ENCODE measurements around the gene DOCK1.

Gene DOCK1

DNA sequence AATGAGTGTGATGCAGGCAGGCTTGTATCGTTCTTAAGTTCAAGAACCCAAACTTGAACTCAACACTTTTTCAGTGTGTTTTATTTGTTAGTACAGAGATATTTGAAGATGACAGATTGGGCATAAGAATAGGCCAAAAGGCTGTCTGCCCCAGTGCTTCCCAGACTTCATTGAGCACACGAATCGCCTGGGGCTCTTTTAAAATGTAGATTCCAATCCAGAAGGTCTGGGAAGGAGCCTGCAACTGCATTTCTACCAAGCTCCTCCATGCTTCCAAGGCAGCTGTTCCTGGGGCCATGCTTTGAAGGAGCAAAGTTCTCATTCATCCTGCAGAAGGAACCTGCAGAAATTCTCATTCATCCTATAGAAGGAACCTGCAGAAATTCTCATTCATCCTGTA lies 405.7 kb downstream of the DOCK1 start:
- H3K9ac ChIP-seq (ENCODE audit: low read depth, low read length): no peak overlapping the region
- no peaks in the 10 kb centered on the region for H3K79me2 ChIP-seq (ENCODE audit: insufficient read depth, low read length)
- H3K27ac ChIP-seq (ENCODE audit: low read length): no peak overlapping the region
- no peak for ATAC-seq (ENCODE audit: insufficient read depth, low read depth)
- no peak overlapping the region for H3K4me2 ChIP-seq (ENCODE audit: insufficient read depth, low read length)
- H3K27me3 ChIP-seq (ENCODE audit: insufficient read depth, low read length, poor library complexity): peaks cover 18% of the 10 kb centered on the region
- H3K4me1 ChIP-seq (ENCODE audit: insufficient read depth, low read length): no peaks in the 10 kb centered on the region
- no peaks in the 10 kb centered on the region for H3K9me3 ChIP-seq (ENCODE audit: insufficient read depth, low read length, severe bottlenecking)
- H4K20me1 ChIP-seq (ENCODE audit: insufficient read depth, low read length): no peaks in the 10 kb centered on the region
- no peak overlapping the region for H2AFZ ChIP-seq (ENCODE audit: low read depth, low read length)
- H3K4me3 ChIP-seq (ENCODE audit: low read depth in 1 of 2, low read length in 2 of 2): no peak overlapping the region
- H3K36me3 ChIP-seq (ENCODE audit: insufficient read depth, low read length): no peaks in the 10 kb centered on the region
- TF ChIP-seq, protein P1, sequence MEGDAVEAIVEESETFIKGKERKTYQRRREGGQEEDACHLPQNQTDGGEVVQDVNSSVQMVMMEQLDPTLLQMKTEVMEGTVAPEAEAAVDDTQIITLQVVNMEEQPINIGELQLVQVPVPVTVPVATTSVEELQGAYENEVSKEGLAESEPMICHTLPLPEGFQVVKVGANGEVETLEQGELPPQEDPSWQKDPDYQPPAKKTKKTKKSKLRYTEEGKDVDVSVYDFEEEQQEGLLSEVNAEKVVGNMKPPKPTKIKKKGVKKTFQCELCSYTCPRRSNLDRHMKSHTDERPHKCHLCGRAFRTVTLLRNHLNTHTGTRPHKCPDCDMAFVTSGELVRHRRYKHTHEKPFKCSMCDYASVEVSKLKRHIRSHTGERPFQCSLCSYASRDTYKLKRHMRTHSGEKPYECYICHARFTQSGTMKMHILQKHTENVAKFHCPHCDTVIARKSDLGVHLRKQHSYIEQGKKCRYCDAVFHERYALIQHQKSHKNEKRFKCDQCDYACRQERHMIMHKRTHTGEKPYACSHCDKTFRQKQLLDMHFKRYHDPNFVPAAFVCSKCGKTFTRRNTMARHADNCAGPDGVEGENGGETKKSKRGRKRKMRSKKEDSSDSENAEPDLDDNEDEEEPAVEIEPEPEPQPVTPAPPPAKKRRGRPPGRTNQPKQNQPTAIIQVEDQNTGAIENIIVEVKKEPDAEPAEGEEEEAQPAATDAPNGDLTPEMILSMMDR (IDR thresholded peaks at IDR 0.05; ENCODE audit: borderline replicate concordance, extremely low read depth, low read length, poor library complexity, severe bottlenecking): no peak
- no peak for TF ChIP-seq EZH2 (IDR thresholded peaks at IDR 0.05; ENCODE audit: borderline replicate concordance, low read depth, low read length, severe bottlenecking)
- no peak for DNase-seq

DNA sequence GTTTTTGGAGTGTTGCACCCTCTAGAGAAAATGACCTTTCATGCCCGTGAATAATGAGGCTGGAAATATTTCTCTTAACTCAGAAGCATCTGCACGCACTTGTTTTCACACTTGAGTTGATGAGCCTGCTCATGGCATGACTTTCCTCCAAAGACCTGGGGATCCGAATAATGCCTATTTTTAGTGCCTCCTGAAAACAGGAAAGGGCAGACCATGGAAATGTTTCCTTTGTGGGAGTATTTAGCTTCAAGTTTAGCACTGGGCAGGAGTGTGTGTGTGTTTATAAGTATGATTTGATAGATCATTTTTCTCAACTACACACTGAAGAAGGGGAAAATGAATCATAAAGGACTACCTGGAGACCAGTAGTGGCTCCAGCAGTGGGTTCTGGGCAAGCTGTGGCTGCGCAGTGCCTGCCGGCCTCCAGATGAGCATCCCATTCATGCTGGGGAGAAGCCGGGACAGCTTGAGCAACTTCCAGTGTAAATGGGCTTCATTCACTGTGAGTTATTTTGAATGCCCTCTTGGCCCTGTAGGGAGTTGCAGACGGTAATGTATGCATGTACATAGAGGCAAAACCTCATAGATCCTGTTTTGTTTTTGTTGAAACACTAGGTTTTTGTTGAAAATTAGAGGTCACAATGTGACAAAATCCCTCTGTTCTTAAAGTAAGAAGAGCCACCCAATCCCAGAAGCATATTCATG lies 408.9 kb downstream of the DOCK1 start:
- Histone ChIP-seq H3K4me1 (ENCODE audit: insufficient read depth, low read length) (no peaks in the 10 kb centered on the region), H3K27me3 (ENCODE audit: insufficient read depth, low read length, poor library complexity) (peaks cover 18% of the 10 kb centered on the region)
- TF ChIP-seq, protein P1 (IDR thresholded peaks at IDR 0.05; ENCODE audit: borderline replicate concordance, extremely low read depth, low read length, poor library complexity, severe bottlenecking): no peak
- no peak for TF ChIP-seq EZH2 (IDR thresholded peaks at IDR 0.05; ENCODE audit: borderline replicate concordance, low read depth, low read length, severe bottlenecking)

DNA sequence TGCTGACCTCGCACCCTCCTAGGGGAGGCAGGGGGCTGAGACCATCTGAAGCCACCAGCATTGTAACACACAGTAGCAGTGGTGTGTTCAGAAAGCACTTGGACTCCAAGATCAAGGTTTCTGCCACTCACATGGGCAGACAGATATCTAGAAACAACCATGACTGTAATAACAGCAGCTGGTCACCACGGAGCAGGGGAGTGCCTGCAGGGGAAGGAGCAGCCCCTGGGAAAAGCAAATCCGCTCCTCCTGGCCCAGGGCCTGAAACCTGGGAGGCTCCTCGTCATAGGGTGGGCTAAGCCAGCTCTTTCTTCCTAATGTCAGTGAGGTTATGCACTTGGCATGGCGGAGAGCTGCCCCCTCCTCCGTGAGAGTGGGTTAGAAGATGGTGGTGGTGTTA lies 409.6 kb downstream of the DOCK1 start:
- Histone ChIP-seq H3K9ac (ENCODE audit: low read depth, low read length) (no peak overlapping the region), H3K4me2 (ENCODE audit: insufficient read depth, low read length) (no peak overlapping the region), H3K36me3 (ENCODE audit: insufficient read depth, low read length) (no peaks in the 10 kb centered on the region), H3K9me3 (ENCODE audit: insufficient read depth, low read length, severe bottlenecking) (no peaks in the 10 kb centered on the region), H3K4me3 (ENCODE audit: low read depth in 1 of 2, low read length in 2 of 2) (no peak overlapping the region), H3K79me2 (ENCODE audit: insufficient read depth, low read length) (no peaks in the 10 kb centered on the region), H3K27me3 (ENCODE audit: insufficient read depth, low read length, poor library complexity) (peaks cover 18% of the 10 kb centered on the region), H3K4me1 (ENCODE audit: insufficient read depth, low read length) (no peaks in the 10 kb centered on the region), H2AFZ (ENCODE audit: low read depth, low read length) (no peak overlapping the region), H4K20me1 (ENCODE audit: insufficient read depth, low read length) (no peaks in the 10 kb centered on the region), H3K27ac (ENCODE audit: low read length) (no peak overlapping the region)
- TF ChIP-seq EZH2 (IDR thresholded peaks at IDR 0.05; ENCODE audit: borderline replicate concordance, low read depth, low read length, severe bottlenecking): no peak
- TF ChIP-seq, protein P1 (IDR thresholded peaks at IDR 0.05; ENCODE audit: borderline replicate concordance, extremely low read depth, low read length, poor library complexity, severe bottlenecking): no peak
- no peak for ATAC-seq (ENCODE audit: insufficient read depth, low read depth)
- DNase-seq: no peak

More for the DNA sequence above, 408.9 kb downstream of the DOCK1 start:
- Histone ChIP-seq H2AFZ (ENCODE audit: low read depth, low read length) (no peak overlapping the region), H3K9me3 (ENCODE audit: insufficient read depth, low read length, severe bottlenecking) (no peaks in the 10 kb centered on the region), H3K36me3 (ENCODE audit: insufficient read depth, low read length) (no peaks in the 10 kb centered on the region), H4K20me1 (ENCODE audit: insufficient read depth, low read length) (no peaks in the 10 kb centered on the region), H3K9ac (ENCODE audit: low read depth, low read length) (no peak overlapping the region), H3K4me3 (ENCODE audit: low read depth in 1 of 2, low read length in 2 of 2) (no peak overlapping the region), H3K4me2 (ENCODE audit: insufficient read depth, low read length) (no peak overlapping the region), H3K27ac (ENCODE audit: low read length) (no peak overlapping the region), H3K79me2 (ENCODE audit: insufficient read depth, low read length) (no peaks in the 10 kb centered on the region)
- DNase-seq (no peak), ATAC-seq (ENCODE audit: insufficient read depth, low read depth) (no peak)

All from DND-41 (cell line).